OCI-LY7 (cell line): ENCODE measurements around the gene SEC11C.

Experiments used
- EZH2phosphoT487 ChIP-seq: fragments of 200-600 bp; sonication (generic); IDR thresholded peaks from 2 replicates; pipeline ENCODE4 v1.6.1; 2018; ENCODE audit warnings: low read depth, borderline replicate concordance, mild to moderate bottlenecking, mixed run types, antibody characterized with exemption, low read length, moderate library complexity, mixed read lengths
- TF ChIP-seq, protein P1 (sequence below): fragments of 200-600 bp; sonication (generic); conservative IDR thresholded peaks from 2 replicates; pipeline ENCODE4 v1.5.1; 2014; ENCODE audit warnings: mild to moderate bottlenecking, antibody characterized with exemption, low read length, moderate library complexity, mixed read lengths

DNA sequence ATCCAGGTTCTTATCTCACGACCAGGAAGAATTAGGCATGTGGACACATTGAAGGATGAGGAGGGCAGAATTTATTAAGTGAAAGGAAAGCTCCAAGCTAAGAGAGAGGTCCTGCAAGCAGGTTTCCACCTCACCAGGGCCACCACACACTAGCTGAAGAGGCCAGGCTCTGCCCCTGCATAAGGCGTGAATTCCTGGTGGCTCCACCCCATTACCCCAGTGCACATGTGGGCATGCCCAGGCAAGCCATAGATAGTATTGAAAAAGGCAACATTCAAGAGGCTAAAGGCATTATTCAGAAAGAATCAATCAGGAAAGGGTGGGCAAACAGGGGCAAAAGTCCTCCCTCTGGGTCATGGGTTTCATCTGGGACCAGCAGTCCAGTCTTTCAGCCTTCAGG is 49.3 kb downstream of the SEC11C start:
- TF ChIP-seq, protein P1, sequence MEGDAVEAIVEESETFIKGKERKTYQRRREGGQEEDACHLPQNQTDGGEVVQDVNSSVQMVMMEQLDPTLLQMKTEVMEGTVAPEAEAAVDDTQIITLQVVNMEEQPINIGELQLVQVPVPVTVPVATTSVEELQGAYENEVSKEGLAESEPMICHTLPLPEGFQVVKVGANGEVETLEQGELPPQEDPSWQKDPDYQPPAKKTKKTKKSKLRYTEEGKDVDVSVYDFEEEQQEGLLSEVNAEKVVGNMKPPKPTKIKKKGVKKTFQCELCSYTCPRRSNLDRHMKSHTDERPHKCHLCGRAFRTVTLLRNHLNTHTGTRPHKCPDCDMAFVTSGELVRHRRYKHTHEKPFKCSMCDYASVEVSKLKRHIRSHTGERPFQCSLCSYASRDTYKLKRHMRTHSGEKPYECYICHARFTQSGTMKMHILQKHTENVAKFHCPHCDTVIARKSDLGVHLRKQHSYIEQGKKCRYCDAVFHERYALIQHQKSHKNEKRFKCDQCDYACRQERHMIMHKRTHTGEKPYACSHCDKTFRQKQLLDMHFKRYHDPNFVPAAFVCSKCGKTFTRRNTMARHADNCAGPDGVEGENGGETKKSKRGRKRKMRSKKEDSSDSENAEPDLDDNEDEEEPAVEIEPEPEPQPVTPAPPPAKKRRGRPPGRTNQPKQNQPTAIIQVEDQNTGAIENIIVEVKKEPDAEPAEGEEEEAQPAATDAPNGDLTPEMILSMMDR = no peak
- no peak for TF ChIP-seq EZH2phosphoT487
